Testis (tissue), 2 donors: Measurements from ENCODE around the gene SYAP1.
"Not testable (repeated sequence)": the region's sequence is repeated elsewhere in the genome, so short reads cannot be mapped to it uniquely, and the experiment has no call there.

Experiments used
- CTCF ChIP-seq, 3 experiments: fragments of 450-650 bp in 2 of 3; fragments of 200-600 bp in 1 of 3; sonication (generic) in 1 of 3; IDR thresholded peaks; one replicate each; pipeline ENCODE4 v1.5.1; 2016 to 2019; ENCODE audit warnings: antibody characterized with exemption in 3 of 3, mild to moderate bottlenecking in 2 of 3, moderate library complexity in 1 of 3
- POLR2A ChIP-seq: fragments of 450-650 bp; IDR thresholded peaks from one replicate; pipeline ENCODE4 v1.6.1; 2017; ENCODE audit warnings: antibody characterized with exemption, mild to moderate bottlenecking, moderate library complexity

GRCh38 chrX:16716451-16716850 is 3.0 kb upstream of the SYAP1 start:
- TF ChIP-seq CTCF (IDR thresholded peaks at IDR 0.05); POLR2A: not testable (repeated sequence)
